CD14-positive monocyte (primary cell): Measurements from ENCODE around the gene GRID2. TPM values are rescaled to one million over a fixed set of nuclear protein-coding genes. Genes with fewer than 3 reads are reported as not detected.

ENCODE experiments used
- DNase-seq, 3 donors: peaks; one replicate each; pipeline ENCODE4 v3.0.0-alpha.2; 2011 to 2022
- H2AFZ ChIP-seq: 2 replicates; pipeline ENCODE4 v1.6.0; 2012; ENCODE audit warnings: mild to moderate bottlenecking, low read depth, low read length, inconsistent platforms; ENCODE audit not compliant: insufficient read depth, poor library complexity, severe bottlenecking
- H3K27ac ChIP-seq, 2 donors: 1 replicate in 1 of 2; 2 replicates in 1 of 2; pipeline ENCODE4 v1.5.1; 2012 to 2013; ENCODE audit warnings: low read length in 2 of 2, control low read depth in 1 of 2, inconsistent platforms in 1 of 2, low read depth in 1 of 2, mild to moderate bottlenecking in 1 of 2
- H3K27me3 ChIP-seq, 2 donors: one replicate each; pipeline versions ENCODE4 v1.6.0 to v1.6.1; 2011 to 2013; ENCODE audit warnings: low read length in 2 of 2; ENCODE audit not compliant: control insufficient read depth in 2 of 2, insufficient read depth in 2 of 2
- H3K36me3 ChIP-seq, 2 donors: replicated peaks in 1 of 2; 1 replicate in 1 of 2; 2 replicates in 1 of 2; pipeline versions ENCODE4 v1.5.1 to v1.6.1; 2012 to 2013; ENCODE audit warnings: low read length in 2 of 2, control low read depth in 1 of 2, inconsistent platforms in 1 of 2, mild to moderate bottlenecking in 1 of 2; ENCODE audit not compliant: insufficient read depth in 2 of 2, control insufficient read depth in 1 of 2
- H3K4me1 ChIP-seq, 2 donors: 1 replicate in 1 of 2; 2 replicates in 1 of 2; pipeline versions ENCODE4 v1.5.1 to v1.6.1; 2012 to 2013; ENCODE audit warnings: low read length in 2 of 2, control low read depth in 1 of 2, inconsistent platforms in 1 of 2, mild to moderate bottlenecking in 1 of 2, moderate library complexity in 1 of 2; ENCODE audit not compliant: insufficient read depth in 2 of 2, control insufficient read depth in 1 of 2
- H3K4me2 ChIP-seq: replicated peaks from 2 replicates; pipeline ENCODE3; 2012; ENCODE audit warnings: low read length, moderate library complexity, mild to moderate bottlenecking; ENCODE audit not compliant: poor library complexity, severe bottlenecking; ENCODE audit errors: extremely low read depth
- H3K4me3 ChIP-seq, 3 experiments: fragments of 200-600 bp in 1 of 3; sonication (generic) in 1 of 3; replicated peaks in 1 of 3; 1 replicate in 2 of 3; 2 replicates in 1 of 3; pipeline ENCODE4 v1.5.1; 2011 to 2013; ENCODE audit warnings: low read length in 3 of 3, mild to moderate bottlenecking in 3 of 3, control low read depth in 2 of 3, low read depth in 2 of 3, inconsistent platforms in 1 of 3, moderate library complexity in 1 of 3
- H3K79me2 ChIP-seq: 2 replicates; pipeline ENCODE4 v1.6.0; 2012; ENCODE audit warnings: mild to moderate bottlenecking, control low read depth, inconsistent platforms, low read length, moderate library complexity; ENCODE audit not compliant: insufficient read depth
- H3K9ac ChIP-seq: 2 replicates; pipeline ENCODE4 v1.6.0; 2017; ENCODE audit warnings: low read length, mild to moderate bottlenecking; ENCODE audit not compliant: insufficient read depth, poor library complexity, severe bottlenecking
- H3K9me3 ChIP-seq, 2 donors: replicated peaks in 1 of 2; 1 replicate in 1 of 2; 2 replicates in 1 of 2; pipeline versions ENCODE4 v1.5.1 to v1.6.1; 2012 to 2013; ENCODE audit warnings: low read length in 2 of 2, control low read depth in 1 of 2; ENCODE audit not compliant: control insufficient read depth in 1 of 2, insufficient read depth in 1 of 2
- H4K20me1 ChIP-seq: 2 replicates; pipeline ENCODE4 v1.6.0; 2012; ENCODE audit warnings: mild to moderate bottlenecking, low read length, control low read depth, moderate library complexity; ENCODE audit not compliant: insufficient read depth
- H3K27ac Mint-ChIP-seq, 7 donors: one replicate each; pipeline ENCODE4 v1.8.0; 2020; ENCODE audit warnings: mild to moderate bottlenecking in 7 of 7, mixed read lengths in 7 of 7, moderate library complexity in 6 of 7, inconsistent platforms in 2 of 7
- H3K27me3 Mint-ChIP-seq, 3 donors: one replicate each; pipeline ENCODE4 v1.8.0; 2021 to 2022; ENCODE audit warnings: low read depth in 3 of 3, mild to moderate bottlenecking in 3 of 3, mixed read lengths in 3 of 3, moderate library complexity in 3 of 3, inconsistent platforms in 1 of 3
- H3K36me3 Mint-ChIP-seq, 2 donors: one replicate each; pipeline ENCODE4 v1.8.0; 2020; ENCODE audit warnings: mixed read lengths in 2 of 2, inconsistent platforms in 1 of 2, mild to moderate bottlenecking in 1 of 2
- H3K4me1 Mint-ChIP-seq: one replicate; pipeline ENCODE4 v1.8.0; 2020; ENCODE audit warnings: mild to moderate bottlenecking, mixed read lengths
- H3K4me3 Mint-ChIP-seq, 2 donors: one replicate each; pipeline ENCODE4 v1.8.0; 2020; ENCODE audit warnings: mild to moderate bottlenecking in 2 of 2, mixed read lengths in 2 of 2, moderate library complexity in 1 of 2
- H3K9me3 Mint-ChIP-seq, 7 donors: one replicate each; pipeline ENCODE4 v1.8.0; 2020 to 2022; ENCODE audit warnings: mixed read lengths in 7 of 7, mild to moderate bottlenecking in 6 of 7, moderate library complexity in 6 of 7, inconsistent platforms in 2 of 7
- WGBS: methylation state at CpG from one replicate; pipeline ENCODE4 v1.1.5; 2013; ENCODE audit warnings: missing lambda C conversion rate; ENCODE audit not compliant: insufficient coverage; 5-methylcytosine and 5-hydroxymethylcytosine counted together
- intact Hi-C, 2 donors: fragments of 100-400 bp; cut with micrococcal nuclease; formaldehyde crosslinking; loops; one replicate each; pipeline versions ENCODE4 v1.15.0 to v1.15.1; 2023
- polyA plus RNA-seq, 3 donors: library from polyadenylated mRNA; depleted of rRNA in 1 of 3; unstranded in 2 of 3; stranded (reverse) in 1 of 3; fragments of 300-500 nt in 2 of 3; fragments of >200 nt in 1 of 3; fragmentation: Illumina TruSeq in 2 of 3; gene quantifications; 1 replicate in 2 of 3; 2 replicates in 1 of 3; pipeline ENCODE4 v1.2.3, GENCODE V29; 2012 to 2021
- TF ChIP-seq, protein P1 (sequence below): fragments of 200-600 bp; IDR thresholded peaks from one replicate; pipeline ENCODE4 v1.8.0; 2022; ENCODE audit warnings: antibody characterized with exemption, mild to moderate bottlenecking

The GRID2 gene
- polyA plus RNA-seq, 3 donors = not detected

DNA sequence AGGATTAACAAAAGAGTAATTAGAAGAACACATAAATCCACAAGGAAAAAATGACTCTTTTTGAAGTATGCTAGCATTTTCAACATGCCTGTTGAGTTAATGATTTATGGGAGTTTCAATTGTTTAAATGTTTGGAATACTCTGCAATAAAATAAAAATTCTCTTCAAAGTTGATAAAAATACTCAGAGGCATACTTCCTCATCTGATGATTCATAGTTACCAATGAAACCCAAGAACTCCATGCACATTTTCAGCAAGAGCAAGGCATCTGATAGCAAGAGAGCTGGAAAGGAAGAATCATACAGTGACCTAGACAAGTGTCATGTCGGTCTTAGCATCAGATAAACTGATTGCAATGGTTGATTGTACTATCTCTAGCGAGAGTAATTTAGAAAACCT is 1081.1 kb downstream of the GRID2 start:
- Histone ChIP-seq H3K9me3 (peaks cover 0 to 4% of the 10 kb centered on the region in 2 donors), H3K36me3 (no peaks in the 10 kb centered on the region), H3K27ac (no peak overlapping the region), H3K9ac (no peak overlapping the region), H3K4me3 (no peak overlapping the region), H3K4me1 (no peaks in the 10 kb centered on the region), H2AFZ (no peak overlapping the region), H3K79me2 (no peaks in the 10 kb centered on the region), H3K4me2 (no peak overlapping the region), H4K20me1 (no peaks in the 10 kb centered on the region), H3K27me3 (no peaks in the 10 kb centered on the region)
- intact Hi-C loops = no loop called here
- DNase-seq = no peak
- H3K4me1 Mint-ChIP-seq = no peaks in the 10 kb centered on the region
- no peak overlapping the region for H3K27ac Mint-ChIP-seq
- peaks cover 0 to 2% (median 0%) of the 10 kb centered on the region in 3 donors for H3K27me3 Mint-ChIP-seq
- no CpG with 5 or more reads among the region's 2 CpGs for WGBS
- no peak overlapping the region for H3K4me3 Mint-ChIP-seq
- peaks cover 0 to 4% (median 2%) of the 10 kb centered on the region in 7 donors for H3K9me3 Mint-ChIP-seq
- no peaks in the 10 kb centered on the region for H3K36me3 Mint-ChIP-seq
- TF ChIP-seq, protein P1, sequence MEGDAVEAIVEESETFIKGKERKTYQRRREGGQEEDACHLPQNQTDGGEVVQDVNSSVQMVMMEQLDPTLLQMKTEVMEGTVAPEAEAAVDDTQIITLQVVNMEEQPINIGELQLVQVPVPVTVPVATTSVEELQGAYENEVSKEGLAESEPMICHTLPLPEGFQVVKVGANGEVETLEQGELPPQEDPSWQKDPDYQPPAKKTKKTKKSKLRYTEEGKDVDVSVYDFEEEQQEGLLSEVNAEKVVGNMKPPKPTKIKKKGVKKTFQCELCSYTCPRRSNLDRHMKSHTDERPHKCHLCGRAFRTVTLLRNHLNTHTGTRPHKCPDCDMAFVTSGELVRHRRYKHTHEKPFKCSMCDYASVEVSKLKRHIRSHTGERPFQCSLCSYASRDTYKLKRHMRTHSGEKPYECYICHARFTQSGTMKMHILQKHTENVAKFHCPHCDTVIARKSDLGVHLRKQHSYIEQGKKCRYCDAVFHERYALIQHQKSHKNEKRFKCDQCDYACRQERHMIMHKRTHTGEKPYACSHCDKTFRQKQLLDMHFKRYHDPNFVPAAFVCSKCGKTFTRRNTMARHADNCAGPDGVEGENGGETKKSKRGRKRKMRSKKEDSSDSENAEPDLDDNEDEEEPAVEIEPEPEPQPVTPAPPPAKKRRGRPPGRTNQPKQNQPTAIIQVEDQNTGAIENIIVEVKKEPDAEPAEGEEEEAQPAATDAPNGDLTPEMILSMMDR = no peak

DNA sequence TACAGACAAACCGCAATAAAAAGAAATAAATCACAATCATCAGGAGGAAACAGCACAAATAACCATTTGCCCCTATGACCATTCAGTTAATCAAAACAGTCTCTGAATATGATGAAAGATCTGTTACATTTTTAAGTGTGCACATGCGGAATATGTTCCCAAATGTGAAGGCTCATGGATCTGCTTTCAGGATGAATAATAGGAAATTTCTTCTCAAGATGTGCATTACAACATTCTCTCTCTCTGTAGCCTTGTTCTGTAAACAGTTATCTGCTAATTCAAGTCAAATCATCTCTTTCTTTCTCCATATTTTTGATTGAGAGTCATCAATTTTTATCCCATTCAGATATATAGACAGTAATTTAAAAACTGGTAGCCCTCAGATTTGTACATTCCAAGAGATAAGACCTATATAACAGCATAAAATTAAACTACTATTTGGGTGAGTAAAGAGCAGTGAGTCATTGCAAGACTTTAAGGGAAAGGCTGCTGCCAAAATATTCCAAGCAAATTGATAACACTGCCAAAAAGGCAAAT is 1090.8 kb downstream of the GRID2 start:
- intact Hi-C loops = no loop called here
- no peaks in the 10 kb centered on the region for H3K27me3 ChIP-seq
- H3K79me2 ChIP-seq = no peaks in the 10 kb centered on the region
- no peak overlapping the region for H3K4me2 ChIP-seq
- no peak overlapping the region for H2AFZ ChIP-seq
- H3K4me3 ChIP-seq = no peak overlapping the region
- peaks cover 0 to 3% (median 0%) of the 10 kb centered on the region in 7 donors for H3K9me3 Mint-ChIP-seq
- H3K36me3 ChIP-seq = no peaks in the 10 kb centered on the region
- no peak overlapping the region for H3K4me3 Mint-ChIP-seq
- no peaks in the 10 kb centered on the region for H3K27me3 Mint-ChIP-seq
- no peak overlapping the region for H3K27ac ChIP-seq
- no peak for DNase-seq
- H3K4me1 Mint-ChIP-seq = no peaks in the 10 kb centered on the region
- no peak overlapping the region for H3K27ac Mint-ChIP-seq
- WGBS = no CpG with 5 or more reads among the region's 2 CpGs
- no peaks in the 10 kb centered on the region for H3K4me1 ChIP-seq
- no peaks in the 10 kb centered on the region for H3K9me3 ChIP-seq
- H4K20me1 ChIP-seq = no peaks in the 10 kb centered on the region
- no peaks in the 10 kb centered on the region for H3K36me3 Mint-ChIP-seq
- TF ChIP-seq, protein P1 = no peak
- no peak overlapping the region for H3K9ac ChIP-seq
